GM18909 (cell line): ENCODE measurements around the gene PYHIN1.
A peak's percentile ranks its signal among the peaks of the same experiment; 100 is the strongest.
"Not testable (repeated sequence)": the region's sequence is repeated elsewhere in the genome, so short reads cannot be mapped to it uniquely, and the experiment has no call there.

ENCODE experiments used
- ATAC-seq: cut with Tn5 transposase; IDR thresholded peaks from one replicate; pipeline ENCODE4 v1.9.1; 2021; ENCODE audit warnings: mild to moderate bottlenecking; ENCODE audit not compliant: unreplicated experiment, poor library complexity

PYHIN1 gene

DNA sequence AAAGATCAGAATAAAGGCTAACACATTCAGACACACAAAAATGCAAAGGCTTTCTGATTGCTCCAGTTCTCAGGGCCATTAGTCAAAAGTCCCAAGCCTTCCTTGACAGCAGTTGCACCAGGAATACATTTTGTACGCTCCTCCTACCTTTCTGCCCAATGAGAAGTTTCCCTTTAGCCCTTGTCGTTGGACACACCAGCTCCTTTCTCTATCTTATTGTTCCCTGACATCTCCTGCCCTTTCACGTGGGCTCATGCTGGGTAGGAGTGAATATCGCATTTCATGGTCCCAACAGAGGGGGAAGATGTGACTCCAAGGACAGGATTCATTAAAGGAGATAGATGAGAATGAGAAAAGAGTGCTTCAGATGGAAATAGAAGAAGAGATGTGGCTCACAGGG is 44.9 kb downstream of the PYHIN1 start:
- no peak for ATAC-seq

GRCh38 chr1:158978730-158979129 is 47.4 kb downstream of the PYHIN1 start:
- ATAC-seq: no peak

DNA sequence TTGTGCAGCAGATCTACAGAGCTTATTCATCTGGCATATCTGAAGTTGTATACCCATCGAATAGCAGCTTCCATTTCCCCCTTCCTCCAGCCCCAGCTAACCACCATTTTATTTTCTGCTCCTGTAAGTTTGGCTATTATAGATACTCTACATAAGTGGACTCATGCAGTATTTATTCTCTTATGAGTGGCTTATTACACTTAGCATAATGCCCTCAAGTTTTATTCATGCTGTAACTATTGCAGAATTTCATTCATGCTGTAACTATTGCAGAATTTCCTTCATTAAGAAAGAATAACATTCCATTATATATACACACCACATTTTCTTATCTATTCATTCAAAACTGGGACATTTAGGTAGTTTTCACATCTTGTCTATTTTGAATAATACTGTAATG is 47.9 kb downstream of the PYHIN1 start:
- ATAC-seq: no peak

GRCh38 chr1:158983235-158983634 is 51.9 kb downstream of the PYHIN1 start:
- no peak for ATAC-seq

GRCh38 chr1:158984386-158984785 is 53.0 kb downstream of the PYHIN1 start:
- no peak for ATAC-seq

DNA sequence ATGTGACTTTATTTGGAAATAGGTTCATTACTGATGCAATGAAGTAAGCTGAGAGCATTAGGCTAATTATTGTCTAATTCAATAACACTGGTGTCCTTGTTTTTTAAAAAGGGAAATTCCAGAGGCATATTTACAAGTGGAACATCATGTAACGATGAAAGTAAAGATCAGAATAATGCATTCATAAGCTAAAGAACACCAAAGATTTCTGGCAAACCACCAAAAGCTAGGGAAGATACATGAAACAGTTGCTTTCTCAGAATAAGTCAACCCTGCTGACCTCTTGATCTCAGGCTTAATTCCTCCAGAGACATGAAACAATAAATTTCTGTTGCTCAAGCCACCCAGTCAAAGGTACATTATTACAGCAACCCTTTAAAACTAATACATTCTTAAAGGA is 58.1 kb downstream of the PYHIN1 start:
- no peak for ATAC-seq

DNA sequence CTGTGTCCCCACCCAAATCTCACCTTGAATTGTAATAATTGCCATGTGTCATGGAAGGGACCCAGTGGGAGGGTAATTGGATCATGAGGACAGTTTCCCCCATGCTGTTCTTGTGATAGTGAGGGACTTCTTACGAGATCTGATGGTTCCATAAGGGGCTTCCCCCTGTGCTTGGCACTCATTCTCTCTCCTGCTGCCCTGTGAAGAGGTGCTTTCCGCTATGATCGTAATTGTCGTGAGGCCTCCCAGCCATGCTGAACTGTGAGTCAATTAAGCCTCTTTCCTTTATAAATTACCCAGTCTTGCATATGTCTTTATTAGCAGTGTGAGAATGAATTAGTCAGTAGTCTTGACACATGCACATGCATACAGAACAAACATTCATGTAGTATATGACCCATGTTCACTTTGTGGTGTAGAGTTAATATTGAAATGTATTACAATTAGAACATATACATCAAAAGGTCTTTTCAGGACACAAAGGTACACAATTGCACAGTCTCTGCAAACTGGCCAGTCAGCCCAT is 61.5 kb downstream of the PYHIN1 start:
- ATAC-seq: no peak

GRCh38 chr1:158996998-158997397 is 65.6 kb downstream of the PYHIN1 start:
- no peak for ATAC-seq

DNA sequence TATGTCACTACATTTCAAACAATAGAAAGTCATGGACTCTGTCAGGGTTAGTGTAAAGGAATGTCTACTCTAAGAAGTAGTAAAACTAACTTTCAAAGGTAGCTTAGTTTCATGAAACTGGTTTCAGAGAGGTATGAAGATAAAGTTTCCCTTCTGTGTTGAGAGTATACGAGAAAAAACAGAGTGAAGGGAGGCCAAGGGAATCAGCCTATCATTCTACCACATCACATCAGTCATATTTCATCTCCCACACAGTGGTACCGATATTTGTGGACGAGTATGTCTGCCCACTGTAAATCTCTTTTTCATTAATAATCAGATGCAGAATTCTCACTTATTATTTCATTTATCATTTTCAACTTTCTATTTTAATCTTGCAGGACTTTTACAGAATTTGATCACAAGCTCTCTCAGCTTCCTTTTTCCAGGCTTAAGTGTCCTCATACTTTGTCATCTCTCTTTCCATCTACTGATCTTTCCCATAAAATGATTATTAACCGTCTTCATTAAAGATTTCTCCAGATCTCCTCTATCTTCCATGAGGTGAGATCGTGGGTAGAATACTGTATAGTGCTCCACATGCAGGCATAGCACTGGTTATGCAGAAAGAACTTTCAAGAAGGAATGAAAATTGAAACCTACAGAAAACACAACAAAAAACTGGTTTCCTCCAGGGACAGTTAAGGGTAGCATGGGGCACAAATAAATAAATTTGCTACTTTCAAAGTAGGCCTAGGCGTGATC is 66.9 kb downstream of the PYHIN1 start:
- ATAC-seq: peak; percentile 28

DNA sequence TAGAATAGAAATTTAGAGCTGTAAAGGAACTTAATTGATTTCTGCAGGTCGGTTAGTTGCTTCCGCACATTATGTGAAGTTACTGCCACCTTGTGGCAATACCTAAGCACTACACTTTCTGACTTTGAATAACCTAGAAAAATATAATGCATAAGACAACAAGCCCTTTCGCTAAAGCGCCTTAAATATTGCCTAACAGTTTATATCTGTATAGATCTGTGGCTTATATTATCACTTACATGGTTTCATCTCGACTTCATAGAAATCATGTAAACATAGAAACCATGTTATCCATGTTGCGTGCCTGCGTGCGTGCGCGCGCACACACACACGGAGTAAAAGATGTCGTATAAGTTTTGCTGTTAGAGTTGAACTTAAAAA is 67.4 kb downstream of the PYHIN1 start:
- ATAC-seq: peak; percentile 51

GRCh38 chr1:158999316-159000069 is 68.1 kb downstream of the PYHIN1 start:
- ATAC-seq: no peak

GRCh38 chr1:159000070-159000409 is 68.7 kb downstream of the PYHIN1 start:
- ATAC-seq: no peak

DNA sequence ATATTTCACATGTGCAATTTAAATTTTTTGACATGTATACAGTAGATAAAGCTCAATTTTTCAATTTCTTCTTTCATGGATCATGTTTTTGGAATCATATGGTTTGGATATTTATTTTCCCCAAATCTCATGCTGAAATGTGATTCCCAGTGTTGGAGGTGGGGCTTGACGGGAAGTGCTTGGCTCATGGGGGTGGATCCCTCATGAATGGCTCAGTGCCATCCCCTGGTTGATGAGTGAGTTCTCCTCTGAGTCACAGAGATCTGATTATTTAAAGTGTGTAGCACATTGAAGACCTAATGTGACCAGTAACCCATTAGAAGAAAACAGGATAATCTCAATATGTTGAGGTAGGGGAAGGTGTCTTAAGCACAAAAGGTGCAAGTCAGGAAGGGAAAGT is 69.3 kb downstream of the PYHIN1 start:
- no peak for ATAC-seq

DNA sequence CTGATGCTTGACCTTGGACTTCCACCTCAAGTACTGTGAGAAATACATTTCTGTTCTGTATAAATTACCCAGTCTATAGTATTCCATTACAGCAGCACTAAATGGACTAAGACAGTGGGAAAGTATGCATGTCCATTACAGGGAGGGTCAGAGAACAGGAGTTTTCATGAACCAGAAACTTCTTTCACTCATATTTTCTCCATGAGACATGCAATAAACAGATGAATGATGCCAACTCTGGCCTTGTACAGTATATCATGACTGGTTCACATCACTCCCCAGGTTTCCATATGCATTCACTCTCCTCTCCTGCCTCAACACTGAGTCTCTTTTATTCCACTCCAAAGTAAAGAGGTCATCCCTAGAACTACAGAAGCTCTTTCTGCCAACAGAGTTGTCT is 73.8 kb downstream of the PYHIN1 start:
- no peak for ATAC-seq

- ATAC-seq: no peak
Measured at GRCh38 chr1:159005676-159006075, 74.3 kb downstream of the PYHIN1 start.

GRCh38 chr1:159006210-159006807 is 75.0 kb downstream of the PYHIN1 start:
- ATAC-seq: not testable (repeated sequence)

- no peak for ATAC-seq
Measured at GRCh38 chr1:159007726-159008125, 76.4 kb downstream of the PYHIN1 start.

- ATAC-seq: peak; percentile 81
Measured at GRCh38 chr1:159008744-159009188, 77.4 kb downstream of the PYHIN1 start.

DNA sequence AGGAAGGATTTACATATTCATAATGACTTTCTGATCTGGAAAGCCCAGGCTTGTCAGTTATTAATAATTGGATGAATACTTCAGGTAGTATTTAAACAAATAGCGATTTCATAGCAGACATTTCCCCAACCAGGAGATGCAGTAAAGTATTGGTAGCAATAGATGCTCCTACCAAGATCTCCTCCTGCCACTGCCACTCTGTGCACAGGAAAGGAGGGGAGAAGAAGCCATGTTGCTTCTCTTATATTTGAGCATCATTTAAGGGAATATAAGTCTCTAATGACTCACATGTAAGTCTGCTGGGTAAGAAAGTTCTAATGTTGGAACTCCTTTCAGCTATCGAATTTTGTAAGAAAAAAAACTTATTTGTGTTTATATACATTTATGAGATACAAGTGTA is 77.9 kb downstream of the PYHIN1 start:
- no peak for ATAC-seq

- ATAC-seq: peak; percentile 69
Measured at GRCh38 chr1:159009704-159010361, 78.5 kb downstream of the PYHIN1 start, which contains the start of gene IFI16. Gene IFI16 (plus strand): TSS chr1:159009907. CDS start chr1:159014681, 4,774 bp downstream.

GRCh38 chr1:159010391-159010790 is 79.0 kb downstream of the PYHIN1 start:
- ATAC-seq: no peak
